Aorta (tissue), 5 donors: ENCODE results near the gene DYNC2I2. TPM values are rescaled to one million over a fixed set of nuclear protein-coding genes. Genes with fewer than 3 reads are reported as not detected.
"Not testable (repeated sequence)": the region's sequence is repeated elsewhere in the genome, so short reads cannot be mapped to it uniquely, and the experiment has no call there.

ENCODE experiments used
- ATAC-seq: fragments of 200-7000 bp; cut with Tn5 transposase; one replicate; pipeline ENCODE4 v1.9.1; 2022; ENCODE audit warnings: moderate library complexity; ENCODE audit not compliant: low FRiP score
- DNase-seq, 2 donors: peaks; one replicate each; pipeline ENCODE4 v3.0.0-alpha.2; 2020
- H3K27ac ChIP-seq, 2 donors: one replicate each; pipeline ENCODE4 v1.5.1; 2013; ENCODE audit warnings: low read length in 2 of 2, mild to moderate bottlenecking in 2 of 2, moderate library complexity in 2 of 2, control low read depth in 1 of 2, inconsistent platforms in 1 of 2, low read depth in 1 of 2
- H3K27me3 ChIP-seq, 2 donors: one replicate each; pipeline ENCODE4 v1.6.1; 2013; ENCODE audit warnings: control low read depth in 1 of 2, low read length in 1 of 2, mild to moderate bottlenecking in 1 of 2, moderate library complexity in 1 of 2; ENCODE audit not compliant: insufficient read depth in 2 of 2, control insufficient read depth in 1 of 2
- H3K36me3 ChIP-seq, 2 donors: one replicate each; pipeline ENCODE4 v1.6.1; 2013; ENCODE audit warnings: control low read depth in 1 of 2, low read length in 1 of 2, mild to moderate bottlenecking in 1 of 2; ENCODE audit not compliant: insufficient read depth in 2 of 2, control insufficient read depth in 1 of 2
- H3K4me1 ChIP-seq, 2 donors: one replicate each; pipeline ENCODE4 v1.6.1; 2013; ENCODE audit warnings: low read length in 2 of 2, control low read depth in 1 of 2, mild to moderate bottlenecking in 1 of 2, moderate library complexity in 1 of 2; ENCODE audit not compliant: insufficient read depth in 2 of 2, control insufficient read depth in 1 of 2
- H3K4me3 ChIP-seq, 2 donors: one replicate each; pipeline ENCODE4 v1.5.1; 2013; ENCODE audit warnings: low read length in 2 of 2, control low read depth in 1 of 2, mild to moderate bottlenecking in 1 of 2
- H3K9me3 ChIP-seq: one replicate; pipeline ENCODE4 v1.6.1; 2013; ENCODE audit warnings: mild to moderate bottlenecking, low read length; ENCODE audit not compliant: control insufficient read depth
- WGBS, 2 donors: extraction: QIAGEN DNeasy Blood & Tissue Kit; methylation state at CpG; one replicate each; pipeline ENCODE4 v1.1.7; 2013; 5-methylcytosine and 5-hydroxymethylcytosine counted together
- intact Hi-C, 2 donors: fragments of 100-400 bp; cut with DNase I; formaldehyde crosslinking; loops; one replicate each; pipeline versions ENCODE4 v1.14.2 to v1.15.0; 2022
- polyA plus RNA-seq, 2 donors: library from polyadenylated mRNA; stranded (reverse); fragments of 200-250 nt; gene quantifications; one replicate each; pipeline ENCODE4 v1.2.3, GENCODE V29; 2013
- total RNA-seq, 2 donors: library from RNA; stranded (reverse); fragmentation: NEBNext Ultra II Directional; extraction: Animal tissue kit (Norgen Biotek cat#: 25700); gene quantifications; one replicate each; pipeline ENCODE4 v1.2.1, GENCODE V29; 2021
- donor health status: healthy with polysubstance abuse.
- donor health status: Bipolar disorder and iron deficiency.
- donor health status: DM: no; HTN: no; CAD: no.
- donor health status: DM: no; HTN: no; CAD: no.
- donor health status: DM: yes; HTN: yes; CAD: no.

The DYNC2I2 gene
- total and polyA plus RNA-seq, 4 donors = 9.0 to 55.3 (median 17.7) TPM

- ATAC-seq (no peak), DNase-seq (no peak)
- Histone ChIP-seq H3K27ac (no peak overlapping the region), H3K4me3 (no peak overlapping the region), H3K9me3 (no peaks in the 10 kb centered on the region), H3K36me3 (no peaks in the 10 kb centered on the region), H3K4me1 (no peaks in the 10 kb centered on the region), H3K27me3 (no peaks in the 10 kb centered on the region)
- WGBS, 2 donors = 97 to 98% methylated on average over 4 of the region's 4 CpGs
- intact Hi-C loops = no loop called here
Observed at GRCh38 chr9:128675382-128675781, 18.7 kb upstream of the DYNC2I2 start.

- Histone ChIP-seq H3K36me3 (no peaks in the 10 kb centered on the region), H3K27me3 (no peaks in the 10 kb centered on the region), H3K9me3 (no peaks in the 10 kb centered on the region), H3K4me1 (no peaks in the 10 kb centered on the region), H3K4me3 (no peak overlapping the region), H3K27ac (no peak overlapping the region)
- ATAC-seq (no peak), DNase-seq (no peak)
- intact Hi-C loops = no loop called here
- WGBS, 2 donors = 94 to 95% methylated on average over 6 of the region's 6 CpGs
Observed at GRCh38 chr9:128669786-128670185, 13.1 kb upstream of the DYNC2I2 start.

- H3K27ac ChIP-seq, H3K4me1 ChIP-seq, ATAC-seq, H3K9me3 ChIP-seq, H3K4me3 ChIP-seq, intact Hi-C loops, H3K27me3 ChIP-seq, H3K36me3 ChIP-seq: not testable (repeated sequence)
- WGBS, 2 donors = 86 to 89% methylated on average over 8 of the region's 8 CpGs
- DNase-seq = peak in 1 of 2 donors; percentile 2
Observed at GRCh38 chr9:128666481-128666941, 9.9 kb upstream of the DYNC2I2 start.

DNA sequence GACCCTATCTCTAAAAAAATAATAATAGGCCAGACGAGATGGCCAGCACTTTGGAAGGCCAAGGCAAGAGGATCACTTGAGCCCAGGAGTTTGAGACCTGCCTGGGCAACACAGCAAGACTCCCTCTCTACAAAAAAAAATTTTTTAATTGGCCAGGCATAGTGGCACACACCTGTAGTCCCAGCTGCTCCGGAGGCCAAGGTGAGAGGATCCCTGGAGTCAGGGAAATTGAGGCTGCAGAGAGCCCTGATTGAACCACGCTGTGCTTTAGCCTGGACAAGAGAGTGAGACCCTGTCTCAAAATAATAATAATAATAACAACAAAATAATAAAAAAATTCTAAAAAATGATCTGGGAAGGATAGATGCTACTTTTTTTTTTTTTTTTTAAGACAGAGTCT, 1.1 kb upstream of the DYNC2I2 start:
- no peaks in the 10 kb centered on the region for H3K4me1 ChIP-seq
- H3K27ac ChIP-seq = no peak overlapping the region
- DNase-seq (no peak), ATAC-seq (no peak)
- H3K36me3 ChIP-seq = no peaks in the 10 kb centered on the region
- no peaks in the 10 kb centered on the region for H3K9me3 ChIP-seq
- H3K27me3 ChIP-seq = no peaks in the 10 kb centered on the region
- WGBS, 2 donors = 95% methylated on average over 3 of the region's 3 CpGs
- H3K4me3 ChIP-seq = no peak overlapping the region
- intact Hi-C loops = loop anchor here in 1 of 2 donors (2.0 kb wide), 1 partner anchor 31 kb away; the partner anchor contains the start of gene SET

- Histone ChIP-seq H3K27ac (no peak overlapping the region), H3K27me3 (no peaks in the 10 kb centered on the region)
Observed at GRCh38 chr9:128657344-128657704, 677 bp upstream of the DYNC2I2 start.

DNA sequence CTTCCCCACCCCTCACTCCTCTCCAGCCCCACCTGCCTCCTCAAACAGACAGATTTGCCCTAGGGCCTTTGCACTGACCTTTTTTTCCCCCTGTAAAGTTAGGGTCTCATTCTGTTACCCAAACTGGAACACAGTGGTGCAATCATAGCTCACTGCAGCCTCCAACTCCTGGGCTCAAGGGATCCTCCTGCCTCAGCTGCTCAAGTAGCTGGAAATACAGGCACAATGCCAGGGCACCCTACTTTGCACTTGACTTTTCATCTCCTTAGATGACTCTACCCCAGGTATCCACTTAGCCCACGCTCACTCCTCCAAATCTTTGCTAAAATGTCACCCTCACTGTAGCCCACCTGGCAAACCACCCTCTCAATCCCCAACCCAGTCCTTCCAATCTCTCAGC, 2.2 kb downstream of the DYNC2I2 start:
- intact Hi-C loops = no loop called here
- H3K4me1 ChIP-seq = no peaks in the 10 kb centered on the region
- no peak overlapping the region for H3K27ac ChIP-seq
- no peaks in the 10 kb centered on the region for H3K9me3 ChIP-seq
- WGBS, 2 donors = 95 to 96% methylated on average over 1 of the region's 1 CpG
- no peak for DNase-seq
- no peaks in the 10 kb centered on the region for H3K36me3 ChIP-seq
- no peak for ATAC-seq
- H3K27me3 ChIP-seq = no peaks in the 10 kb centered on the region
- H3K4me3 ChIP-seq = no peak overlapping the region

More at GRCh38 chr9:128657344-128657704, 677 bp upstream of the DYNC2I2 start:
- H3K36me3 ChIP-seq = no peaks in the 10 kb centered on the region
- intact Hi-C loops = loop anchor here in 1 of 2 donors (2.0 kb wide), 1 partner anchor 31 kb away; the partner anchor contains the start of gene SET
- no peaks in the 10 kb centered on the region for H3K9me3 ChIP-seq
- H3K4me3 ChIP-seq = no peak overlapping the region
- WGBS, 2 donors = 96 to 98% methylated on average over 13 of the region's 13 CpGs
- no peak for ATAC-seq
- H3K4me1 ChIP-seq = no peaks in the 10 kb centered on the region
- DNase-seq = no peak

GRCh38 chr9:128653908-128654307, 2.7 kb downstream of the DYNC2I2 start:
- WGBS, 2 donors = 95% methylated on average over 8 of the region's 8 CpGs
- Histone ChIP-seq H3K4me3 (no peak overlapping the region), H3K9me3 (no peaks in the 10 kb centered on the region), H3K36me3 (no peaks in the 10 kb centered on the region), H3K27ac (no peak overlapping the region), H3K4me1 (no peaks in the 10 kb centered on the region), H3K27me3 (no peaks in the 10 kb centered on the region)
- DNase-seq = no peak
- ATAC-seq = no peak
- intact Hi-C loops = no loop called here

- no peak for DNase-seq
- Histone ChIP-seq H3K27me3 (no peaks in the 10 kb centered on the region), H3K9me3 (no peaks in the 10 kb centered on the region), H3K4me1 (no peaks in the 10 kb centered on the region), H3K4me3 (no peak overlapping the region), H3K27ac (no peak overlapping the region), H3K36me3 (no peaks in the 10 kb centered on the region)
- intact Hi-C loops = no loop called here
- 96 to 97% methylated on average over 5 of the region's 5 CpGs for WGBS, 2 donors
- no peak for ATAC-seq
Observed at GRCh38 chr9:128651798-128652197, 4.8 kb downstream of the DYNC2I2 start.

- peak in 1 of 2 donors; percentile 65 for DNase-seq
- H3K27me3 ChIP-seq, intact Hi-C loops, ATAC-seq, H3K27ac ChIP-seq, H3K36me3 ChIP-seq, H3K9me3 ChIP-seq, H3K4me3 ChIP-seq, H3K4me1 ChIP-seq: not testable (repeated sequence)
- WGBS, 2 donors = 94% methylated on average over 9 of the region's 9 CpGs
Observed at GRCh38 chr9:128648206-128648605, 8.4 kb downstream of the DYNC2I2 start.
